ENCODE measurements around the gene AFTPH.

Gene AFTPH

DNA sequence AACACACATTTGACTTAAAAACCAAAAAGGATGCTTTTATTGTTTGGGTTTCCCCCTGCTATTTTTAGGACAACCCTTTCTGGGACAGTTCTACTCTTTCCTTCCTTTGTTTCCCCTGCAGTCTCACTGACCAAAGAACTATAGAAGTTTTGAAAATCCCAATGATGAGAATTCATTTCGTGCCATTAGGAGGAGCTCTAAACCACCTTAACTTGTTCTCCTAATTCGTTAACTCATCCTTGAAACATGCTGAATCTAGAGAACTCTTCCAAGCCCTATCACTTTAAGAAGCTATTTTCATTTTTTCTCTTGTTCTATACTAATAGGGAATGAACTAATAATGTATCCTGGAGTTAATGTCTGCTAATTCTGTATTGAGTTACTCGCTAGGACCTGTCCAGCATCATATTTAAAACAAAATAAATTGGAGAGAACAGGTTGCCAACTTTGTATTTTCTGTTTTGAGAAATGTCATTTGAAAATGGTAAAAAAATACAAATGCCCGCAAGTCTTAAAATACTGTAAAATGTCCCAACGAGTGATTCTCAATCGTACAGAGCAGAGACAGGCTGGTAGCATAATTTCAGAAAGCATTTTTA, 62.9 kb downstream of the AFTPH start:
- Histone ChIP-seq H3K27me3 (ENCODE audit: low read length) (no peaks in the 10 kb centered on the region), H2AFZ (ENCODE audit: low read depth, low read length, severe bottlenecking) (no peak overlapping the region), H3K4me2 (ENCODE audit: low read depth, low read length, poor library complexity, severe bottlenecking) (no peak overlapping the region), H3K9ac (ENCODE audit: low read length) (no peak overlapping the region), H4K20me1 (ENCODE audit: low read depth, low read length) (no peaks in the 10 kb centered on the region), H3K9me3 (ENCODE audit: insufficient read depth, low read length) (no peaks in the 10 kb centered on the region), H3K27ac (ENCODE audit: low read depth, low read length) (no peak overlapping the region), H3K9me2 (replicated peaks; ENCODE audit: insufficient read depth, low read length) (no peaks in the 10 kb centered on the region), H3F3A (ENCODE audit: insufficient read depth) (peaks cover 19% of the 10 kb centered on the region), H3K36me3 (ENCODE audit: low read length) (peaks cover 27% of the 10 kb centered on the region), H3K4me3 (ENCODE audit: insufficient read depth, low read length, poor library complexity, severe bottlenecking) (no peak overlapping the region), H3K79me2 (ENCODE audit: insufficient read depth, low read length) (no peaks in the 10 kb centered on the region)
- TF ChIP-seq, protein P1, sequence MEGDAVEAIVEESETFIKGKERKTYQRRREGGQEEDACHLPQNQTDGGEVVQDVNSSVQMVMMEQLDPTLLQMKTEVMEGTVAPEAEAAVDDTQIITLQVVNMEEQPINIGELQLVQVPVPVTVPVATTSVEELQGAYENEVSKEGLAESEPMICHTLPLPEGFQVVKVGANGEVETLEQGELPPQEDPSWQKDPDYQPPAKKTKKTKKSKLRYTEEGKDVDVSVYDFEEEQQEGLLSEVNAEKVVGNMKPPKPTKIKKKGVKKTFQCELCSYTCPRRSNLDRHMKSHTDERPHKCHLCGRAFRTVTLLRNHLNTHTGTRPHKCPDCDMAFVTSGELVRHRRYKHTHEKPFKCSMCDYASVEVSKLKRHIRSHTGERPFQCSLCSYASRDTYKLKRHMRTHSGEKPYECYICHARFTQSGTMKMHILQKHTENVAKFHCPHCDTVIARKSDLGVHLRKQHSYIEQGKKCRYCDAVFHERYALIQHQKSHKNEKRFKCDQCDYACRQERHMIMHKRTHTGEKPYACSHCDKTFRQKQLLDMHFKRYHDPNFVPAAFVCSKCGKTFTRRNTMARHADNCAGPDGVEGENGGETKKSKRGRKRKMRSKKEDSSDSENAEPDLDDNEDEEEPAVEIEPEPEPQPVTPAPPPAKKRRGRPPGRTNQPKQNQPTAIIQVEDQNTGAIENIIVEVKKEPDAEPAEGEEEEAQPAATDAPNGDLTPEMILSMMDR (IDR thresholded peaks at IDR 0.05; ENCODE audit: insufficient read depth, low read length, poor library complexity, severe bottlenecking): peak; percentile 63
- no peak for TF ChIP-seq EZH2phosphoT487 (conservative IDR thresholded peaks at IDR 0.05; ENCODE audit: low read length)

DNA sequence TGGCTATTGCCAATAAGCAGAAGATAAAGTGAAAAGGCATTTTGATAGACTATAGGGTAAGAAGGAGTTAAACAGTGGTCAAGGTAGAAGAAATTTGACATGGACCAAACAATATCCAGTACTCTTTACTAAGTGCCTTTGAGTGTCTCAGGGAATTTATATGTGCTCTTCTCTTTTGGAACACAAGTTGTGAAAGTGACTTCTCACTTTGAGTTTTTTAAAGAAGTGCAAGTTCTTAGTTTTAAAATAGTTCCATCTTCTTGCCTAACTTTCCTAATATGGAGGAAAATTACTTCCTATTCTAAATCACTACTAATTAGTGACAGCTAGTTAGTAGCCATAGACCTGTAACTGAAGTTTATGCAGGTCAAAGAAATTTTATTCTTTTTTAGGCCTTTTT, 63.4 kb downstream of the AFTPH start:
- H3K9ac ChIP-seq (ENCODE audit: low read length): no peak overlapping the region
- no peaks in the 10 kb centered on the region for H3K9me3 ChIP-seq (ENCODE audit: insufficient read depth, low read length)

DNA sequence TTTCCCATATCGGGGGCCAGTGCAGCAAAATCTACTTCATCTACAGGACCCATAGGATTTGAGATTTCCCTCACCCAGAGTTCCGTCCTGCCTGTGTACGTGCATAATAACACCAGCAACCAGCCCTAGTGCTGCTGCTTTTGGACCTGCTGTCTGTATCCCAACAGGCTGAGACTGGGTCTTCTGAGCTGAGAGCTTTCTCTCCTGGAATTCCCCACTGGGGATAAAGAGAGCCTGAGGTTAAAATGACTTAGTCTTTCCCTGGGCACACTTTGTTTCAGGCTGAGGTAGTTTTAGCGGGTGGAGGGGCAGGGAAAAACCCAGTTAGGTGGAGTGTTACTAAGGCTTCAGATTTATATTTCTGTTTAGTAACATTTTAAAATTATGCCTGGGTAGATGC, 67.1 kb downstream of the AFTPH start:
- Histone ChIP-seq H3K4me2 (ENCODE audit: low read depth, low read length, poor library complexity, severe bottlenecking) (no peak overlapping the region), H3K27me3 (ENCODE audit: low read length) (no peaks in the 10 kb centered on the region), H2AFZ (ENCODE audit: low read depth, low read length, severe bottlenecking) (no peak overlapping the region), H3K36me3 (ENCODE audit: low read length) (peaks cover 35% of the 10 kb centered on the region), H3K9ac (ENCODE audit: low read length) (no peak overlapping the region), H3K27ac (ENCODE audit: low read depth, low read length) (no peak overlapping the region), H3K4me3 (ENCODE audit: insufficient read depth, low read length, poor library complexity, severe bottlenecking) (no peak overlapping the region), H4K20me1 (ENCODE audit: low read depth, low read length) (no peaks in the 10 kb centered on the region), H3K79me2 (ENCODE audit: insufficient read depth, low read length) (no peaks in the 10 kb centered on the region), H3K9me2 (replicated peaks; ENCODE audit: insufficient read depth, low read length) (no peaks in the 10 kb centered on the region), H3F3A (ENCODE audit: insufficient read depth) (peaks cover 13% of the 10 kb centered on the region; the same call in 1 of the 2 replicates), H3K9me3 (ENCODE audit: insufficient read depth, low read length) (no peaks in the 10 kb centered on the region)
- TF ChIP-seq EZH2phosphoT487 (conservative IDR thresholded peaks at IDR 0.05; ENCODE audit: low read length): no peak
- TF ChIP-seq, protein P1 (IDR thresholded peaks at IDR 0.05; ENCODE audit: insufficient read depth, low read length, poor library complexity, severe bottlenecking): no peak

More for the DNA sequence above, 63.4 kb downstream of the AFTPH start:
- Histone ChIP-seq H3K4me2 (ENCODE audit: low read depth, low read length, poor library complexity, severe bottlenecking) (no peak overlapping the region), H3K27ac (ENCODE audit: low read depth, low read length) (no peak overlapping the region), H3K4me3 (ENCODE audit: insufficient read depth, low read length, poor library complexity, severe bottlenecking) (no peak overlapping the region), H4K20me1 (ENCODE audit: low read depth, low read length) (no peaks in the 10 kb centered on the region), H3K27me3 (ENCODE audit: low read length) (no peaks in the 10 kb centered on the region), H3K36me3 (ENCODE audit: low read length) (peaks cover 32% of the 10 kb centered on the region), H3K9me2 (replicated peaks; ENCODE audit: insufficient read depth, low read length) (no peaks in the 10 kb centered on the region), H2AFZ (ENCODE audit: low read depth, low read length, severe bottlenecking) (no peak overlapping the region), H3F3A (ENCODE audit: insufficient read depth) (peaks cover 19% of the 10 kb centered on the region), H3K79me2 (ENCODE audit: insufficient read depth, low read length) (no peaks in the 10 kb centered on the region)
- TF ChIP-seq, protein P1 (IDR thresholded peaks at IDR 0.05; ENCODE audit: insufficient read depth, low read length, poor library complexity, severe bottlenecking): no peak
